Activated naive CD4-positive, alpha-beta T cell treated with anti-CD3 and anti-CD28 coated beads for 36 hours (primary cell): ENCODE data around the gene ABCC10. TPM values are rescaled to one million over a fixed set of nuclear protein-coding genes. Genes with fewer than 3 reads are reported as not detected.
"Not testable (repeated sequence)": the region's sequence is repeated elsewhere in the genome, so short reads cannot be mapped to it uniquely, and the experiment has no call there.

Source experiments
- CTCF ChIA-PET: fragments of 350-600 bp; sonication (Branson Sonifier 250); formaldehyde crosslinking; loops from one replicate; lab custom pipeline; 2021; ENCODE audit warnings: antibody characterized with exemption; lab: Charles Lee
- DNase-seq: peaks from one replicate; pipeline ENCODE4 v3.0.0-alpha.2; 2020
- H3K27ac Mint-ChIP-seq: one replicate; pipeline ENCODE4 v1.8.0; 2021; ENCODE audit warnings: mild to moderate bottlenecking, mixed read lengths
- H3K27me3 Mint-ChIP-seq: one replicate; pipeline ENCODE4 v1.8.0; 2021; ENCODE audit warnings: low read depth, mixed read lengths
- H3K36me3 Mint-ChIP-seq: one replicate; pipeline ENCODE4 v1.8.0; 2021; ENCODE audit warnings: low read depth, mixed read lengths
- H3K4me1 Mint-ChIP-seq: one replicate; pipeline ENCODE4 v1.8.0; 2021; ENCODE audit warnings: low read depth, mixed read lengths
- H3K4me3 Mint-ChIP-seq: one replicate; pipeline ENCODE4 v1.8.0; 2021; ENCODE audit warnings: mild to moderate bottlenecking, moderate library complexity, mixed read lengths
- H3K9me3 Mint-ChIP-seq: one replicate; pipeline ENCODE4 v1.8.0; 2021; ENCODE audit warnings: mixed read lengths
- intact Hi-C: fragments of 100-400 bp; cut with micrococcal nuclease; formaldehyde crosslinking; loops from one replicate; pipeline ENCODE4 v1.15.1; 2023
- total RNA-seq, 2 experiments: library from RNA; stranded (reverse); gene quantifications; one replicate each; pipeline ENCODE4 v1.2.3, GENCODE V29; 2021

Gene ABCC10, protein sequence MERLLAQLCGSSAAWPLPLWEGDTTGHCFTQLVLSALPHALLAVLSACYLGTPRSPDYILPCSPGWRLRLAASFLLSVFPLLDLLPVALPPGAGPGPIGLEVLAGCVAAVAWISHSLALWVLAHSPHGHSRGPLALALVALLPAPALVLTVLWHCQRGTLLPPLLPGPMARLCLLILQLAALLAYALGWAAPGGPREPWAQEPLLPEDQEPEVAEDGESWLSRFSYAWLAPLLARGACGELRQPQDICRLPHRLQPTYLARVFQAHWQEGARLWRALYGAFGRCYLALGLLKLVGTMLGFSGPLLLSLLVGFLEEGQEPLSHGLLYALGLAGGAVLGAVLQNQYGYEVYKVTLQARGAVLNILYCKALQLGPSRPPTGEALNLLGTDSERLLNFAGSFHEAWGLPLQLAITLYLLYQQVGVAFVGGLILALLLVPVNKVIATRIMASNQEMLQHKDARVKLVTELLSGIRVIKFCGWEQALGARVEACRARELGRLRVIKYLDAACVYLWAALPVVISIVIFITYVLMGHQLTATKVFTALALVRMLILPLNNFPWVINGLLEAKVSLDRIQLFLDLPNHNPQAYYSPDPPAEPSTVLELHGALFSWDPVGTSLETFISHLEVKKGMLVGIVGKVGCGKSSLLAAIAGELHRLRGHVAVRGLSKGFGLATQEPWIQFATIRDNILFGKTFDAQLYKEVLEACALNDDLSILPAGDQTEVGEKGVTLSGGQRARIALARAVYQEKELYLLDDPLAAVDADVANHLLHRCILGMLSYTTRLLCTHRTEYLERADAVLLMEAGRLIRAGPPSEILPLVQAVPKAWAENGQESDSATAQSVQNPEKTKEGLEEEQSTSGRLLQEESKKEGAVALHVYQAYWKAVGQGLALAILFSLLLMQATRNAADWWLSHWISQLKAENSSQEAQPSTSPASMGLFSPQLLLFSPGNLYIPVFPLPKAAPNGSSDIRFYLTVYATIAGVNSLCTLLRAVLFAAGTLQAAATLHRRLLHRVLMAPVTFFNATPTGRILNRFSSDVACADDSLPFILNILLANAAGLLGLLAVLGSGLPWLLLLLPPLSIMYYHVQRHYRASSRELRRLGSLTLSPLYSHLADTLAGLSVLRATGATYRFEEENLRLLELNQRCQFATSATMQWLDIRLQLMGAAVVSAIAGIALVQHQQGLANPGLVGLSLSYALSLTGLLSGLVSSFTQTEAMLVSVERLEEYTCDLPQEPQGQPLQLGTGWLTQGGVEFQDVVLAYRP (N-terminal part only)
- 10 to 100 TPM; 22.7 to 26.6 TPM for total RNA-seq

DNA sequence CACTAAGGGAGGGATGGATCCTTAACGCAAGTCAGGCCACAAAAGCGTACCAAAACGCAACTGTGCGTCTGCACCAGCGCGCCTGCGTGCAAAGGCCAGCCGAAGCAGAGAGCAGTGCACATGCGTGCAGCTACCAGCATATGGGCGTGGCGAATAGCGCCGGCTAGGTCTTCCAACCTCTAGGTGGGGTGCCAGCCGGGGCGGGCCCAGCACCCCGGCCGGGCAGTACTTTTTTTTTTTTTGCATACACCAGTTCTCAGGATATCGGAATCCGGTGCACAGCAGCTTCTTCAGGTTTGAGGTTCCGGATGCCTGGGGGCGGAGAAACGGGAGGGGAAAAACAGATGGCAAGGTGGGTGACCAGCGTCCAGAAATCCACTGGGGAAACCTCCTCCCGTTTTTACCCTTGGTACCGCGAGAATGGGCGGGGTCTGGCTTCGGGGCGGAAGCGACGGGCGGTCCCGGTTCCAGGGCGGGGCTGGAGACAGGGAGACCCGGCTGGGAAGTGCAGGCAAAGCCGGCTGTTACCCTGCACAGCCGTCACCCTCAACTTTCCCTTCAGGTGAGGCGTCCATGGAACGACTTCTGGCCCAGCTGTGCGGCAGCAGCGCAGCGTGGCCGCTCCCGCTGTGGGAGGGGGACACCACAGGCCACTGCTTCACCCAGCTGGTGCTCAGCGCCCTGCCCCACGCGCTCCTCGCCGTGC, at the start of gene ABCC10:
Gene ABCC10 (plus strand): TSS at position 136 of the 706 bp plus-strand sequence. CDS start 438 bp downstream, at position 574.
- Mint-ChIP-seq H3K27me3 (no peaks in the 10 kb centered on the region), H3K4me3 (peak within 1 kb of the TSS; percentile 87), H3K9me3 (no peaks in the 10 kb centered on the region), H3K27ac (peak within 1 kb of the TSS; percentile 86), H3K4me1 (peaks cover 21% of the 10 kb centered on the region), H3K36me3 (peaks cover 3% of the 10 kb centered on the region)
- intact Hi-C loops = loop anchor here (1.0 to 5.0 kb wide), 12 partner anchors 44 to 655 kb away; partner anchors contain the start of genes CNPY3, CRIP3, GTPBP2 and POLH
- CTCF ChIA-PET = interaction anchor here (0.6 to 1.3 kb wide), 5 partner anchors 9 to 148 kb away, joined by 3 to 8 read pairs (median 3); partner anchors contain the start of genes LRRC73 and ZNF318
- peak; percentile 97 for DNase-seq

DNA sequence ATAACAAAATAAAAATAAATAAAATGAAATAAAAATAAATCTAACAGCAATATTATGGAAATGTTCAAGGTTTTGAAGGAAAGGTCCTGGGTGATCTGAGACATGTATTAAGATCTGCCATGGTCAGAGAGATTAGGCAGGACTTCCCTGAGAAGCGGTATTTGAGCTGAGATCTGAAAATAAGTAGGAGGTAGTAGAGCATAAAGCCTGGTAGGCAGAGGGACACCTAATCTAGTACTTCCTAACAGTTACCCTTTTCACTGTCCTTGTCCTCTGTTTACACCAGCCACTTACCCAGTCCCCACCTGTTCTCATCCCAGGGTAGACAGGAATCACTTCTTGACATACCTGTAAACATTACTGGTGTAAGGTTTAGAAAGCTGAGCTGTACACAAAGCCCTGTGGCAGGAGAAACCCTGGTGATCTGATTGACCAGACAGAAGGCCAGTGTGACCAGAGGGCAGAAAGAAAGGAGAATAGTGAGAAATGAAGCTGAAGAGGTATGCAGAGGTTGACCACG, 49.6 kb upstream of the ABCC10 start:
- Mint-ChIP-seq H3K9me3 (no peaks in the 10 kb centered on the region), H3K27me3 (peaks cover 3% of the 10 kb centered on the region), H3K4me1 (peaks cover 21% of the 10 kb centered on the region), H3K27ac (no peak overlapping the region), H3K36me3 (no peaks in the 10 kb centered on the region), H3K4me3 (no peak overlapping the region)
- no peak for DNase-seq
- CTCF ChIA-PET = interaction anchor here (1.2 kb wide), 2 partner anchors 69 to 71 kb away, joined by 4 to 6 read pairs; partner anchors contain the start of gene CRIP3
- intact Hi-C loops = no loop called here

DNA sequence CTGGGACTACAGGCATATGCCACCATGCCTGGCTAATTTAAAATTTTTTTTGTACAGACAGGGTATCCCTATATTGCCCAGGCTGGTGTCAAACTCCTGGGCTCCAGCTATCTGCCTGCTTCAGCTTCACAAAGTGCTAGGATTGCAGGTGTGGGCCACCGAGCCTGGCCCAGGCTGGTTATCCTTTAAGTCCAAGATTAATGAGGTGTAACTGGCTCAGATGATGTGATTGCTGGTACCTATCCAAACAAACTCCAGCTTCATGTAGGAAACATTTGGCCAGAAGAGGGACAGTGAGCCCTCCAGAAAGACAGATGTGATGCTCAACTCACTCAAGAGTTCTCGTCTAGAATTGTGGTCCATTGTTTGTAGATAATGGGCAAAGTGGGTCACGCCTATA, 48.7 kb upstream of the ABCC10 start:
- Mint-ChIP-seq H3K9me3 (no peaks in the 10 kb centered on the region), H3K27ac (no peak overlapping the region), H3K4me3 (no peak overlapping the region), H3K36me3 (no peaks in the 10 kb centered on the region), H3K4me1 (peaks cover 29% of the 10 kb centered on the region), H3K27me3 (peaks cover 3% of the 10 kb centered on the region)
- intact Hi-C loops = no loop called here
- DNase-seq = no peak
- CTCF ChIA-PET = interaction anchor here (1.2 kb wide), 2 partner anchors 70 to 72 kb away, joined by 4 to 6 read pairs; partner anchors contain the start of gene CRIP3

DNA sequence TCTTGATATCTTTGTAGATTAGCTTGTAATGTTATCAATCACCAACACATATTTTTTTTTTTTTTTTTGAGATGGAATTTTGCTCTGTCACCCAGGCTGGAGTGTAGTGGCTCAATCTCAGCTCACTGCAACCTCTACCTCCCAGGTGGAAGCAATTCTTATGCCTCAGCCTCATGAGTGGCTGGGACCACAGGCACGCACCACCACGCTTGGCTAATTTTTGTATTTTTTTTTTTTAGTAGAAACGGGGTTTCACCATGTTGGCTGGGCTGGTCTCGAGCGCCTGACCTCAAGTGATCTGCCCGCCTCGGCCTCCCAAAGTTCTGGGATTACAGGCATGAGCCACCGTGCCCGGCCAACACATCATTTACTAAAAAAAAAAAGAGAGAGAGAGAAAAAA, 46.5 kb upstream of the ABCC10 start:
- not testable (repeated sequence) for H3K27ac Mint-ChIP-seq, H3K4me3 Mint-ChIP-seq, DNase-seq, H3K9me3 Mint-ChIP-seq, H3K27me3 Mint-ChIP-seq, H3K36me3 Mint-ChIP-seq
- CTCF ChIA-PET = interaction anchor here (0.6 kb wide), 1 partner anchor 193 kb away, joined by 3 read pairs; no protein-coding TSS in a partner anchor
- H3K4me1 Mint-ChIP-seq = peaks cover 47% of the 10 kb centered on the region
- intact Hi-C loops = loop anchor here (5.0 kb wide), 2 partner anchors 136 to 256 kb away; partner anchors contain the start of genes MAD2L1BP, POLR1C and YIPF3

DNA sequence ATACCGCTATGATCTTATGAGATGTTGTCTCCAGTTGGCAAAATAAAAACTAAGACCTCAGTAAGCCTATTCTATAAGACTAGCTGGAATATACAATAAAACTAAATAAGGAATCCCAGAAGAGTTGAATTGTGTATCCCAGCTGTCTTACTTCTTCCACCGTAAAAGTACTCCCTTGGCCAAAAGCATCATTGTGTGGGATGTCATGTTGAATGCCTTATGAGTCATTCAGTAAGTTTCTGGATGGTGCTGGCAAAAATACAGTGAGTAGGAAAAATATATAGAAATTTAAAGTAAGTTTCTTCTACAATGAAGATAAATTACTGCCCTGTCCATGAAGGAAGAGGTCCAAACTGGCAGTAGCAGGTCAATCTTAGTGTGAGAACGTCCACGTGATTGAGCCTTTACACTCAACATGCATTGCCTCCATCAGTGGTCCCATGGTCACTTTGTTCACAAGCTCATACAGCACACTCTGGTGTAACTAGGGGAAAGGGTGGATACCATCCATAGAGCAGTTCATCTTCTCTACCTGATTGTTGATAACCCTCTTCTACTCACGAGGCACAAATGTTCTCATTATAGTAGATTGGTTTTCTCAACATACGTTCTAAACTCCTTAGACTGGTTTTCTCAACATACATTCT, 44.2 kb upstream of the ABCC10 start:
- no peaks in the 10 kb centered on the region for H3K36me3 Mint-ChIP-seq
- peaks cover 3% of the 10 kb centered on the region for H3K27me3 Mint-ChIP-seq
- peak overlapping the region; percentile 84 for H3K27ac Mint-ChIP-seq
- peaks cover 41% of the 10 kb centered on the region for H3K4me1 Mint-ChIP-seq
- DNase-seq = no peak
- intact Hi-C loops = loop anchor here (1.0 to 5.0 kb wide), 6 partner anchors 14 to 254 kb away; partner anchors contain the start of genes ABCC10, MAD2L1BP, POLR1C and SRF
- CTCF ChIA-PET = interaction anchor here (0.6 to 3.4 kb wide), 11 partner anchors 7 to 127 kb away, joined by 3 to 10 read pairs (median 4); partner anchors contain the start of gene ZNF318
- peak overlapping the region; percentile 32 for H3K4me3 Mint-ChIP-seq
- no peaks in the 10 kb centered on the region for H3K9me3 Mint-ChIP-seq

DNA sequence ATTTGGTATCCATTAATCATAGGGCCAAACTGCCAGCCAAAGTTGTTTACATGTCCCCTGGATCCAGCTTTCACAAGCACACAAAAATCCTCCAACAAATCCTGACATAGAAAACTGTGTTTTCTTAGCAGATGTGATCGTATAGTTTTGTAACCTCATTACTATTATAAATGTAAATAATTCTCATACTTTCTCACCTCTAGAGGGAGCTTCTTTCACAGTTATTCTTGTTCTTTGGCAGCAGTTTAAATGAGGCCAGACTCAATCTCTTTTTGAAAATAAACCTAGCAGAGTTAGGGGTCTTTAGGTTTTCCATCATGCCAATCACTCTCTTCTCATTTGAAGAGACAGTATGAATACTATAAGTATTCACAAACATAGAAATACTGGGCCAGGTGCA, 40.8 kb upstream of the ABCC10 start:
- no peak for DNase-seq
- H3K27ac Mint-ChIP-seq = no peak overlapping the region
- intact Hi-C loops = loop anchor here (2.0 kb wide), 1 partner anchor 120 kb away; no protein-coding TSS in a partner anchor
- no peak overlapping the region for H3K4me3 Mint-ChIP-seq
- no peaks in the 10 kb centered on the region for H3K9me3 Mint-ChIP-seq
- H3K4me1 Mint-ChIP-seq = peaks cover 50% of the 10 kb centered on the region
- H3K36me3 Mint-ChIP-seq = no peaks in the 10 kb centered on the region
- CTCF ChIA-PET = interaction anchor here (0.7 to 1.6 kb wide), 10 partner anchors 9 to 120 kb away, joined by 3 to 11 read pairs (median 4); partner anchors contain the start of gene CRIP3
- peaks cover 3% of the 10 kb centered on the region for H3K27me3 Mint-ChIP-seq

DNA sequence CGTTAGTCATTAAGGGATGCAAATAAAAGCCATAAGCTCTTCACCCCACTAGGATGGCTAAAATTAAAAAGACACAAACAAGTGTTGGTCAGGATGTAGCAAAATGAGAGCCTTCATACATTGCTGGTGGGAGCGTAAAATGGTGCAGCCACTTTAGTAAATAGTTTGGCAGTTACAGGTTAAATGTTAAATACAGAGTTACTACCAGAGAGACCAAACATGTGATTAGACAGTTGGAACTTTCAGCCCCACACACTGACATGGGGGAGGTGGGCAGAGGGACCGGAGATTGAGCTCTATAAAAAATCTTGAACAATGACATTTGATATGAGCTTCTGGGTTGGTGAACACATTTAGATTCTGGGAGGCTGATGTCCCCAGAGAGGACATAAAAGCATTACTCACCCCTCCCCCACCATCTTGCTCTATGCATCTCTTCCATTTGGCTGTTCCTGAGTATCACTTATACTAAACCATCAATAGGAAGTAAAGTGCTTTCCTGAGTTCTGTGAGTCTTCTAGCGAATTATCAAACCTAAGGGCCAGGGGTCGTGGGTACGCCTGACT, 37.5 kb upstream of the ABCC10 start:
- Mint-ChIP-seq H3K36me3 (no peaks in the 10 kb centered on the region), H3K4me3 (no peak overlapping the region), H3K4me1 (peaks cover 23% of the 10 kb centered on the region), H3K27ac (no peak overlapping the region), H3K9me3 (no peaks in the 10 kb centered on the region), H3K27me3 (no peaks in the 10 kb centered on the region)
- intact Hi-C loops = no loop called here
- DNase-seq = no peak
- CTCF ChIA-PET = interaction anchor here (1.2 to 2.2 kb wide), 2 partner anchors 81 to 117 kb away, joined by 3 to 9 read pairs; partner anchors contain the start of gene CRIP3

DNA sequence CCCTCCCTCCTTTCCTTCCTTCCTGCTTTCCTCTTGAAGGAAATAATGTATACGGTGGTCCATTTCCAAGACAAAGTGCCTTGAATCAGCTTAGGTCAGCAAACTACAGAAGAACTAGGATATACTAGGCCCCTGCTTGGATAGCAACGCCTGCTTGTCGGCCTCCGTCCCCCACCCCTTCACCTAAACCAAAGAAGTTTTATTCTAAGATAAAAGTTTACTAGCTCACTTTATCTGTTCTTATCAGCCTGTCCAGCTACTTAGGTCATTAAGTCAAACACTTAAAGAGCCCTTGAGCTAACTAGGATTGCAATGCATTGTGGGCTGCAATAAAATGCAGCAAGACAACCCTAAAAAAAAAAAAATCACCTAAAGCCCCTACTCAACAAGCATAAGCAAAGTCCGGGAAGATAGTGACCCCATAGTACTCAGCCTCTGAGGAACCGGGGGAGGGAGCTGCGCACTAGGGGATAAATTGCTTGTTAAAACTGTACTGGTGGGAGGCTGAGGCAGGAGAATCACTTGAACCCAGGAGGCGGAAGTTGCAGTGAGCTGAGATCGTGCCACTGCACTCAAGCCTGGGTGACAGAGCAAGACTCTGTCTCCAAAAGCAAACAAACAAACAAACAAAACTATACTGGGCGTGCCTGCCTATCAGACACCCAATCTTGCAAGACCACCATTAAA, 36.4 kb upstream of the ABCC10 start:
- CTCF ChIA-PET = interaction anchor here (1.0 to 1.3 kb wide), 3 partner anchors 12 to 115 kb away, joined by 3 to 5 read pairs (median 4); partner anchors contain the start of gene CRIP3
- Mint-ChIP-seq H3K4me1 (peaks cover 17% of the 10 kb centered on the region), H3K4me3 (peak overlapping the region; percentile 56)
- H3K9me3 Mint-ChIP-seq, H3K36me3 Mint-ChIP-seq, H3K27me3 Mint-ChIP-seq, H3K27ac Mint-ChIP-seq, intact Hi-C loops, DNase-seq: not testable (repeated sequence)

DNA sequence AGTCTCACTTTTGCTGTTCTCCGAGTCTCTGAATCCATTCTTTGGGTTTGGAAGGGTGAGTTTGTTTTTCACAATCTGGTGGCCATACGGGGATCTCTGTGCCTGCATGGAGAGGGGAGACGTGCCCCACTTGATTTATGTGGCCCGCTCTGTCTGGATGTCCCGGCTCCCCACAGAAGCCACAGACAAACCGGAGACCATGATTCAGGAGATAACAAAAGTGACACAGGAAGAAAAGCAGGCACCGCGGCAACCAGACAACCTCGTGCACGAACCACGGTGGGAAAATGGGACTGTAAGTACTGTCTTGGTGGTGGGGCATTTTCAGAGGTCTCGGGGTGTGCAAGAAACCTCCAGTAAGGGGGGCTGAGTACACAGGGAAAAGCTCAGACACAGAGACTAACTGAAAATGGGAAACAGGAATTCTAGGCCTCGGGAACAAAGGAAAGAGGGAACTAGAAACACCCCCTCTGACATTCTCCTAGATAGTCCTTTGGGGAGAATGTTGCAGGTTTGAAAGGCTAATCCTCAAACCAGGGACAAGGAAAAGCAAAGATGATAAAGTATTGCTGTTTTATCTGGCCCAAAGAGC, 35.8 kb upstream of the ABCC10 start:
- peaks cover 13% of the 10 kb centered on the region for H3K4me1 Mint-ChIP-seq
- intact Hi-C loops = no loop called here
- H3K27ac Mint-ChIP-seq = no peak overlapping the region
- no peaks in the 10 kb centered on the region for H3K36me3 Mint-ChIP-seq
- CTCF ChIA-PET = interaction anchor here (1.3 kb wide), 1 partner anchor 114 kb away, joined by 5 read pairs; no protein-coding TSS in a partner anchor
- H3K27me3 Mint-ChIP-seq = no peaks in the 10 kb centered on the region
- no peaks in the 10 kb centered on the region for H3K9me3 Mint-ChIP-seq
- peak overlapping the region; percentile 56 for H3K4me3 Mint-ChIP-seq
- peak; percentile 49 for DNase-seq
